ENCODE results near the gene FLT4. TPM values are rescaled to one million over a fixed set of nuclear protein-coding genes. Genes with fewer than 3 reads are reported as not detected.

Gene FLT4
- total RNA-seq, 1 donor from 2014 or later, result 0.86 TPM

DNA sequence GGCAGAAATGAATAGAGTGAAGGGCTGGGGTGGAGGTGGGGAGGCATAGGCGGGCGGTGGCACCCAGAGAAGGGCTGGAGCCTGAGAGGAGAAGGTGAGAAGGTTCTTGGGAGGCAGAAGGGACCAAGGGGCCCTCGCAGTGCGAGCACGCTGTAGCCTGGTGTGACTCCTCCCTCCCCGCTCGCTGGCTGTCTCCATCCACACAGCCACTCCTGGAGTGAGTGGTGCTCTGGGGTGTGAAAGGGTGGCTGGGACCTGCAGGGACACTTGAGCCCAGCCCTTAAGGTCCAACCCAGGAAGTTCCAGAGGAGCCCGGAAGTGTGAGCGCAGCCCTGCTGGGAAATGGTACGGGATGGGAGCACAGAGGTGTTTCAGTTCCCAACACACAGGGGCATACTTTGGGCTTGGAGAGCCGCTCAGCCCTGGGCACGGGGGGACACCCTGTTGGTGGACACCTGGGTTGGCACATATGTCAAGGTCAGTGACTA lies 48.8 kb downstream of the FLT4 start:
- Mint-ChIP-seq H3K9me3 (no peaks in the 10 kb centered on the region), H3K27me3 (ENCODE audit: insufficient read depth) (no peaks in the 10 kb centered on the region), H3K36me3 (ENCODE audit: low read depth) (no peaks in the 10 kb centered on the region), H3K27ac (no peak overlapping the region), H3K4me3 (no peak overlapping the region), H3K4me1 (ENCODE audit: low read depth) (no peaks in the 10 kb centered on the region)
- intact Hi-C loops (cut with micrococcal nuclease), result no loop called here
- no peak for DNase-seq (ENCODE audit: low spot score)

DNA sequence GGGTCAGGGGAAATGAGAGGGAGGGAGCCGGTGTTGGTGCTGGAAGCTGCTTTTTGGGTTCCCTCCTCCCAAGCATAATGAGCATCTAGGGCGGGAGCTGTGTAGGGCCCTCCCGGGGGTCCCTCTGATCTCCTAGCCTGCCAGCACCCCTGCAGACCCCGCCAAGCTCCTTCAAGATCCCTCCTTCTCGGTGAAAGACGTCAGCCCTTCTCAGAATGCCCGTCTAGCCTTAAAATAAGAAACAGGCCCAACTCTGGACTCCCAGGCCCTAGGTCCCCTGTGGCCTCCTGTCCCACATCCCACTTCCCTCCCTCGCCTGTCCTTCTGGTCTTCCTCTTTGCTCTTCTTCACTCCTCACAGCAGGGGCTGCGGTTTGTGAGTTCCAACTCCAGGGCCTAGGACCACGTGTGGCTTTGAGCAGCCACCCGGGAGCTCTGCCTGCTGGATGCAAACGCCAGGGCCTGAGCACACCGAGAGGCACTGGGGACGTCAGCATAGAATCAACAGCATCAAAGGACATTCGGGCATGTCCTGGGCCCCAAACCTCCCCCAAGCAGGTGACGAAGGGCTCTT lies 49.3 kb downstream of the FLT4 start:
- DNase-seq (ENCODE audit: low spot score), result no peak
- Mint-ChIP-seq H3K27me3 (ENCODE audit: insufficient read depth) (no peaks in the 10 kb centered on the region), H3K27ac (no peak overlapping the region), H3K4me3 (no peak overlapping the region), H3K4me1 (ENCODE audit: low read depth) (no peaks in the 10 kb centered on the region), H3K36me3 (ENCODE audit: low read depth) (no peaks in the 10 kb centered on the region), H3K9me3 (no peaks in the 10 kb centered on the region)
- intact Hi-C loops (cut with micrococcal nuclease), result no loop called here

DNA sequence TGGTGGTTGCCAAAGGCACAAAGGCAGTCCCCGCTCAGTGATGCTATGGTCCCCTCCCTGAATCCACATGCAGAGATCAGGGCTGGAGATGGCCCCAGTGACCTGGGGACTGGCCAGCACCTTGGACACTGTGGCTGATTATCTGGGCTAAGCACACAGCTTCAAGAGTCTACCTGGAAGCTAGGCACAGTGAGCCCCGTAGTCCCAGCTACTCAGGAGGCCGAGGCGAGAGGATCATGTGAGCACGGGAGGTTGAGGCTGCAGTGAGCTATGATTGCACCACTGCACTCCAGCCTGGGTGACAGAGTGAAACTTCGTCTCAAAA lies 49.8 kb downstream of the FLT4 start:
- Mint-ChIP-seq H3K4me3 (no peak overlapping the region), H3K9me3 (no peaks in the 10 kb centered on the region), H3K27me3 (ENCODE audit: insufficient read depth) (no peaks in the 10 kb centered on the region), H3K4me1 (ENCODE audit: low read depth) (no peaks in the 10 kb centered on the region), H3K36me3 (ENCODE audit: low read depth) (no peaks in the 10 kb centered on the region), H3K27ac (no peak overlapping the region)
- intact Hi-C loops (cut with micrococcal nuclease), result no loop called here
- no peak for DNase-seq (ENCODE audit: low spot score)

GRCh38 chr5:180598797-180599589 lies 50.4 kb downstream of the FLT4 start:
- H3K36me3 Mint-ChIP-seq (ENCODE audit: low read depth), result no peaks in the 10 kb centered on the region
- H3K9me3 Mint-ChIP-seq, result no peaks in the 10 kb centered on the region
- no peaks in the 10 kb centered on the region for H3K4me1 Mint-ChIP-seq (ENCODE audit: low read depth)
- no peaks in the 10 kb centered on the region for H3K27me3 Mint-ChIP-seq (ENCODE audit: insufficient read depth)
- H3K27ac Mint-ChIP-seq, result no peak overlapping the region
- no peak for DNase-seq (ENCODE audit: low spot score)
- intact Hi-C loops (cut with micrococcal nuclease), result no loop called here
- H3K4me3 Mint-ChIP-seq, result no peak overlapping the region

DNA sequence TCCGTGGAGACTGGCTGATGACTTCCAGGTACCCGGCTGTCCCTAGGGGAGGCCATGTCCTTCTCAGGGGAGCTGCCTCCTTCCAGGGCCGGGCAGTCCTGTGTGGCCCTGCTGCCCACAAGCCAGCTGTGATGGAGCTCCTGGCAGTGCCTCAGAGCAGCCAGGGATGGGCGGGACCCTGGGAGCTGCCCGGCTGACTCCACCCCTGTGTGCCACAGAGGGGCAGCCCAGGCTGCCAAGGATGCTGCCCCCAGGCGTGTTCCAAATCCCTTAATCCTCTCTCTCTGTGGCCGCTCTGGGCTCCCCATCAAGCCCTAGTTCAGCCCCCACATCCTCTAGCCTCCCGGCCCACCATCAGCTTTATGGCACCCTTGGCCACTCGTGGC lies 51.1 kb downstream of the FLT4 start:
- no peaks in the 10 kb centered on the region for H3K36me3 Mint-ChIP-seq (ENCODE audit: low read depth)
- H3K4me3 Mint-ChIP-seq, result no peak overlapping the region
- DNase-seq (ENCODE audit: low spot score), result no peak
- H3K9me3 Mint-ChIP-seq, result no peaks in the 10 kb centered on the region
- no peaks in the 10 kb centered on the region for H3K4me1 Mint-ChIP-seq (ENCODE audit: low read depth)
- H3K27me3 Mint-ChIP-seq (ENCODE audit: insufficient read depth), result no peaks in the 10 kb centered on the region
- intact Hi-C loops (cut with micrococcal nuclease), result no loop called here
- H3K27ac Mint-ChIP-seq, result no peak overlapping the region

DNA sequence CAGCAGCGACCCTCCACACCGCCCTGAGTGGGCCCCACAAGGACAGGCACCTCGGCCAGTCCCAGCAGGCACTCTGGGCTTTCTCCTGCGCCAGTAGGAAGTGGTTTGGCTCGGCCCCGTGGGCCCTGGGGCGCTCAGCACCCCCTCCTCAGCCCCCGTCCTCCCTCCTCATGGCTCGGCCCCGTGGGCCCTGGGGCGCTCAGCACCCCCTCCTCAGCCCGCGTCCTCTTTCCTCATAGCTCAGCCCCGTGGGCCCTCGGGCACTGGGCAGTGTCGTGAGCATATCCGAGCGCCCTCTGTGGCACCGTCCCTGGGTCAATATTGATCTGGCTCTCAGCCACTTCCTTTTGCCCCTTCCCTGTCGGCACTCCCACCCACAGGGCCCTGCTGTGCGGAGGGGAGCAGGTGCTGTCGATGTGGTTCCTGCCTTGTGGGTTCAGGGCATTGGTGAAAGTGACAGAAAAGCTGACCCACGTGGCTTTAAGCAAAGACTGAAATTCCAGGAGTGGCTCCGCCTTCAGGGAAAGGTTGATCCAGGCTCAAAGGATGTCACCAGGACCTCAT lies 52.6 kb downstream of the FLT4 start:
- no peaks in the 10 kb centered on the region for H3K9me3 Mint-ChIP-seq
- H3K4me1 Mint-ChIP-seq (ENCODE audit: low read depth), result no peaks in the 10 kb centered on the region
- no peak overlapping the region for H3K4me3 Mint-ChIP-seq
- intact Hi-C loops (cut with micrococcal nuclease), result no loop called here
- H3K36me3 Mint-ChIP-seq (ENCODE audit: low read depth), result peaks cover 2% of the 10 kb centered on the region
- no peak for DNase-seq (ENCODE audit: low spot score)
- H3K27me3 Mint-ChIP-seq (ENCODE audit: insufficient read depth), result peaks cover 11% of the 10 kb centered on the region
- no peak overlapping the region for H3K27ac Mint-ChIP-seq

- intact Hi-C loops (cut with micrococcal nuclease), result no loop called here
- H3K4me3 Mint-ChIP-seq, result no peak overlapping the region
- no peak for DNase-seq (ENCODE audit: low spot score)
- H3K36me3 Mint-ChIP-seq (ENCODE audit: low read depth), result peaks cover 2% of the 10 kb centered on the region
- no peaks in the 10 kb centered on the region for H3K4me1 Mint-ChIP-seq (ENCODE audit: low read depth)
- H3K9me3 Mint-ChIP-seq, result no peaks in the 10 kb centered on the region
- peaks cover 11% of the 10 kb centered on the region for H3K27me3 Mint-ChIP-seq (ENCODE audit: insufficient read depth)
- H3K27ac Mint-ChIP-seq, result no peak overlapping the region
Measured at GRCh38 chr5:180596115-180596667, 53.2 kb downstream of the FLT4 start.

GRCh38 chr5:180595381-180596114 lies 53.9 kb downstream of the FLT4 start:
- H3K36me3 Mint-ChIP-seq (ENCODE audit: low read depth), result peaks cover 2% of the 10 kb centered on the region
- intact Hi-C loops (cut with micrococcal nuclease), result no loop called here
- no peak for DNase-seq (ENCODE audit: low spot score)

GRCh38 chr5:180595046-180595379 lies 54.4 kb downstream of the FLT4 start:
- DNase-seq (ENCODE audit: low spot score), result no peak
- no peaks in the 10 kb centered on the region for H3K4me1 Mint-ChIP-seq (ENCODE audit: low read depth)
- no peak overlapping the region for H3K4me3 Mint-ChIP-seq
- peak overlapping the region; percentile 42 for H3K27ac Mint-ChIP-seq
- H3K36me3 Mint-ChIP-seq (ENCODE audit: low read depth), result peaks cover 2% of the 10 kb centered on the region
- intact Hi-C loops (cut with micrococcal nuclease), result no loop called here
- no peaks in the 10 kb centered on the region for H3K9me3 Mint-ChIP-seq
- H3K27me3 Mint-ChIP-seq (ENCODE audit: insufficient read depth), result peaks cover 11% of the 10 kb centered on the region

More at GRCh38 chr5:180595381-180596114, 53.9 kb downstream of the FLT4 start:
- Mint-ChIP-seq H3K27me3 (ENCODE audit: insufficient read depth) (peaks cover 11% of the 10 kb centered on the region), H3K4me1 (ENCODE audit: low read depth) (no peaks in the 10 kb centered on the region), H3K4me3 (no peak overlapping the region), H3K9me3 (no peaks in the 10 kb centered on the region), H3K27ac (peak overlapping the region; percentile 42)

GRCh38 chr5:180594311-180595045 lies 54.9 kb downstream of the FLT4 start:
- Mint-ChIP-seq H3K4me3 (no peak overlapping the region), H3K27me3 (ENCODE audit: insufficient read depth) (peaks cover 16% of the 10 kb centered on the region), H3K4me1 (ENCODE audit: low read depth) (no peaks in the 10 kb centered on the region), H3K36me3 (ENCODE audit: low read depth) (peaks cover 2% of the 10 kb centered on the region), H3K9me3 (no peaks in the 10 kb centered on the region), H3K27ac (peak overlapping the region; percentile 42)
- no peak for DNase-seq (ENCODE audit: low spot score)
- intact Hi-C loops (cut with micrococcal nuclease), result no loop called here

GRCh38 chr5:180593446-180594206 lies 55.8 kb downstream of the FLT4 start:
- no peak overlapping the region for H3K27ac Mint-ChIP-seq
- H3K9me3 Mint-ChIP-seq, result no peaks in the 10 kb centered on the region
- no peak overlapping the region for H3K4me3 Mint-ChIP-seq
- peaks cover 2% of the 10 kb centered on the region for H3K36me3 Mint-ChIP-seq (ENCODE audit: low read depth)
- intact Hi-C loops (cut with micrococcal nuclease), result no loop called here
- no peak for DNase-seq (ENCODE audit: low spot score)
- H3K4me1 Mint-ChIP-seq (ENCODE audit: low read depth), result no peaks in the 10 kb centered on the region
- H3K27me3 Mint-ChIP-seq (ENCODE audit: insufficient read depth), result peaks cover 24% of the 10 kb centered on the region

GRCh38 chr5:180592176-180592575 lies 57.2 kb downstream of the FLT4 start:
- no peak overlapping the region for H3K27ac Mint-ChIP-seq
- DNase-seq (ENCODE audit: low spot score), result no peak
- no peaks in the 10 kb centered on the region for H3K9me3 Mint-ChIP-seq
- H3K4me1 Mint-ChIP-seq (ENCODE audit: low read depth), result no peaks in the 10 kb centered on the region
- peaks cover 27% of the 10 kb centered on the region for H3K27me3 Mint-ChIP-seq (ENCODE audit: insufficient read depth)
- H3K36me3 Mint-ChIP-seq (ENCODE audit: low read depth), result peaks cover 2% of the 10 kb centered on the region
- intact Hi-C loops (cut with micrococcal nuclease), result no loop called here
- no peak overlapping the region for H3K4me3 Mint-ChIP-seq

Data from activated T-helper 1 cell treated with anti-CD3 and anti-CD28 coated beads, Interleukin-12 subunit alpha, Interleukin-12 subunit beta, Interleukin-2, Interleukin-4 antibody, amounts not matched to agents 30 ng/mL and 10 ng/mL and 1 ng/mL, durations not matched to agents 14 hours and 24 hours and 36 hours (primary cell).